CD4-positive, alpha-beta T cell treated with Interleukin-1 beta for 1 hour (primary cell): Measurements from ENCODE around the gene SLC4A7.
A peak's percentile ranks its signal among the peaks of the same experiment; 100 is the strongest.
"Not testable (repeated sequence)": the region's sequence is repeated elsewhere in the genome, so short reads cannot be mapped to it uniquely, and the experiment has no call there.

Experiments used
- DNase-seq, 2 donors: peaks; one replicate each; pipeline ENCODE4 v3.0.0-alpha.2; 2020 to 2022

The SLC4A7 gene

DNA sequence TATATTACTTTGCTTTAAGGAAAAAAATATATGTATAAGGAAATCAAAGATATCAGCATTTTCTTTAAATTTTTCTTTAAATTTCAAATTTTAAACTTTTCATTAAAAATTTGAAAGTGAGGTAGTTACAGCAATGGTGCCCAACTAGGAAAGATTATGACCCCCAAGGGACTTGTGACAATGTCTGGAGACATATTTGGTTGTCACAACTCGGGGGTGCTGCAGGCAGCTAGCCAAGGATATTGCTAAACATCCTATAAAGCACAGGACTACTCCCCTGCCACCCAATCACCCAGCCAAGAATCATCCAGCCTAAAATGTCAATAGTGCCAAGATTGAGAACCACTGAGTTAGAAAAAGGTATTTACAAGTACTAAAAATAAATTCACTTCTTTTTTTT lies 57.3 kb downstream of the SLC4A7 start:
- DNase-seq, result no peak

DNA sequence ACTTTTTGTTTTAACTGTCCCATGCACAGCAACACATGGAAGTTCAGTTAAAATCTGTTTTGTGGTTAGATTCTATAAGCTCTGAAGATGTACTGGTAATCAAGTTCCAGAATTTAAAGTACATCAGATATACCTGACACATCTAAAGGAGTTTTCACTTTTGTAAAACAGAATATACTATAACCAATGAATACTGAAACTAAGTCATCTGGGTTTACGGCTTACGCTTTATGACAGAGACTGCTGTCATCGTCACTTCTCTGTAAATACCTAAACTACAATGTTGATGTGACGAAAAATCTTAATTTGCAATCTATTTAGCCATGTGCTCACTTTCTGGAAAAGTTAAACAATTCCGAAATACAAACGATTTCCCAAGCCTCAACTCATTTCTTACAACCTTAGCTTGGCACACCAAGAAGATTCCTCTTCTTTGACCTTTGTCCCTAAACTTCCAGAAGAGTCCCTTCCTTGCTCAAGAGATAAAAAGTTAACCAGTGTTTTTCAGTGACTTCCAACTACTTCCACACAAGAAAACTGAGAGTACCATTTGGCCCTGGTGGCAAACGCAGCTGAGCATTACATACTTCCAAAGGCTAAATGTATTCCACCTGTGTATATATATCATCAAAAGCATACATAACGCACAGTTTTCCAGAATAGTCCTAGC lies 58.2 kb downstream of the SLC4A7 start:
- DNase-seq, result no peak

DNA sequence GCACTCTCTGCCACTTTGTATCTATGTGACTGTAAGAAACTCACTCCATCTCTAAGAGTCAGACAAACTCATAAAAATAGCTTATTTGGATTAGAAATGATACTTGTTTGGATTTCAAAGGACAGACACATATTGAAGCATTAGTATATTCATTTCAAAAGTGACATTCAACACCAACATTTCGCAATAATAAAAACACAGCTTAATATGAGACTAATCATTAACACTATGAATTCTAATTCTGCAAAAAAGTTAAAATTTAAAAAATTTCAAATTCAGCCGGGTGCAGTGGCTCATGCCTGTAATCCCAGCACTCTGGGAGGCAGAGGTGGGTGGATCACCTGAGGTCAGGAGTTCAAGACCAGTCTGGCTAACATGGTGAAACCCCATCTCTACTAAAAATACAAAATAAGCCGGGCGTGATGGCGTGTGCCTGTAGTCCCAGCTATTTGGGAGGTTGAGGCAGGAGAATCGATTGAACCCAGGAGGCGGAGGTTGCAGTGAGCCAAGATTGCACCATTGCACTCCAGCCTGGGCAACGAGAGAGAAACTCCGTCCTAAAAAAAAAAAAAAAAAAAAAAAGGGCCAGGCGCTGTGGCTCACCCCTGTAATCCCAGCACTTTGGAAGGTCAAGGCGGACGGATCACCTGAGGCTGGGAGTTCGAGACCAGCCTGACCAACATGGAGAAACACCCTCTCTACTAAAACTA lies 59.2 kb downstream of the SLC4A7 start:
- not testable (repeated sequence) for DNase-seq

DNA sequence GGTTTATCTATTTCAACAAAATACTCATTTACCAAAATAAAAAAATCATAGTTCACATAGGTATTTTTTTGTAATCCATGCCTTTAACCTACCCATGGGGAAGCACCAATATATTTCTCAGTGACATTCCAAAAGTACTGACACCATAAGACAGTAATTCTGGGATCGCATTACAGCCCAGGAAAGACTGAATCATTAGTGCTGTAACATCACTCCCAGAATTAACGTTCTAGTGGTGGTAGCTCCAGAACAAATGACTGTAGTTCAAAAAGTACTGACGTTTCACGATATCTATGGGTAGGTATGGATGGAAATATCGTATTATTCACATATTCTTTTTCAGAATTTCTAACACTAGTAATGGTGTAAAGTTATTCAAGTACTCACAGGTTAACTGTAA lies 60.7 kb downstream of the SLC4A7 start:
- DNase-seq, result no peak

DNA sequence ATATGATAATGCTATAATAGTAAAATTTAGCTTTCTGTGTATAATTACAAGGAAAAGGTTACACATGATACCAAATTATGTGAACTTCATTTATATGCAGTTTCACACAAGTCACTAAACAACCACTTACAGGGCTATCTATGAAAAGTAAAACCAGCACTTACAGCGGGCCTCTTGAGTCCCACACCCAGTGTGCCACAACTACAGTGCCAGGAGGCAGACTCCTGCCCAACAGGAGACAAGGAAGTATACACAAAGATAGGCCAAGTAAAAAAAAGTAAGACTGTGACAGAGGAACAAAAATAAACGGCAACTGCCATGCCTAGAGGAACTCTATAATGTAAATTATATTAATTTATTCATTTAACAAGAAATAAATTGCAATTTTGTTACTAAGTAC lies 61.6 kb downstream of the SLC4A7 start:
- no peak for DNase-seq

DNA sequence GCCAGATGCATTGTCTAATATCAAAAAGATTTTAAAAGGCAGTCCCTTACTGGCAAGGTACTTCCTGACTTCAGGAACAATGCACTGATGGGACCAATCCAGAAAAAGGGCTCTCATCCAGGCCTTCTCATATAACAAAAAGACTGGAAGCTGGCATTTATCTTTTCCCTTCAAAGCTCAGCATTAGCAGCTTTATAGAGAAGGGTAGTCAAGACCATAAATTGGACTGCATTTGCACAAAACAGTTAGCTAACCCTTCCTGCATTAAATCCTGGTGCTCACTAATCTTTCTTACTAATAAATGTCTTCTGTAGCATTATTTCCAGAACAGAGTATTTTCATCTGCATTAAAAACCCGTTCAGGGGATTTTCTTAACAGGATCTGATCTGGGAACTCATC lies 69.0 kb downstream of the SLC4A7 start:
- no peak for DNase-seq

DNA sequence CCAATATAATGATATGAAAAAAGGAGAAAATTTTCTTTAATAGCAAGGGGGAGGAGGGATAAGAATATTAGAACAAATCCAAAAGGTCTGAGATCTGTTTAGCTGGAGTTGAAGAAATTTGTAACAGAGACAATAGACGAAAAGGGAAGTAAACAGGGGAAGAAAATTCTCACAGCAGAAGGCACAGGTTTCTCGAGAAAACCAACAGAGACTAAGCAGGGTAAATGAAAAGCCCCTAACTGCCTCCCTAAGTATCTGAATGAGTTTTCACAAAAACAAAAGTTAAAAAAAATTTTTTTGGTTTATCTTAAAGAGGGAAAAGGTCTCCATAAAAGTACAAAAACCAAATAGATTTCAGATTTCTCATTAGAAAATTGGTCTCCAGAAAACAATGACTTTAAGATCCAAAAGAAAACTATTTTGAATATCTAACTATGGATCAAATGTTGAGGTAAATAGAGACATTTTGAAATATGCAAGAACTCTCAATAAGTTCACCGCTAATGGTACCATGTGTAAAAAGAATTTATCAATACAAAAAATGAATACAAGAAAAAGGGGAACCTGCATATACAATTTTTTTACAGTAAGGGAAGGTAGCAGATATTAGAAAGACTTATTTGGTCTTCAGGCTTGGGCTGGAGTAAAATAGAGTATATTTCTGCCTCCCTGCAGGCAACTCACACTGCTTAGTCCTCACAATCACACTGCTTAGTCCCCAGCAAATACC lies 91.1 kb downstream of the SLC4A7 start:
- DNase-seq, result no peak

DNA sequence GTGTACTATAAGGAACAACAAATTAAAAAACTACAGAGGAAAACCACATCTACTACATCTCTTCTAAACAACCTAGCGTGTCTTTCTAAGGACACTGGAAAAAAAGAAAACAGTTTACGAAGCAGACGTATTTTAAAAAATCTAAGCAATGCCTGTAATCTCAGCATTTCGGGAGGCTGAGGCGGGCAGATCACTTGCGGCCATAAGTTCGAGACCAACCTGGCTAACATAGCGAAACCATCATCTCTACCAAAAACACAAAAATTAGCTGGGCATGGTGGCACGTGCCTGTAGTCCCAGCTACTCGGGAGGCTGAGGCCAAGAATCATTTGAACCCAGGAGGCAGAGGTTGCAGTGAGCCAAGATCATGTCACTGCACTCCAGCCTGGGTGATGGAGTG lies 91.8 kb downstream of the SLC4A7 start:
- DNase-seq, result not testable (repeated sequence)

DNA sequence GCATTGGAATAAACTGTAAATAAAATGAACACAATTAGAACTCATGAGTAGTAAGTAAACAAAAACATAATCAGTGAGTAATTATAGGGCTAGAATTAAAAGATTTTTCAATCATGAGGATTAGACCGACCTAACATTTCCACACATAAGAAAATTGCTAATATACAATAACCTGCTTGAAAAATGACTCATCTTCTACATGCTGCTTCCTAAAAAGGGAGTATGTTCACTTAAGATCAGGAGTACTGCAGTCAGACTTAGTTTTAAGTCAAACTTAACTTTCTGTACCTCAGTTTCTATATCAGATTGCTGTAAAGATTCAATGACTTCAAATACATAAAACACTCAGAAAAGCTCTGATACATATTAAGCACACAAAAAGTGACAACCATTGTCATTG lies 92.4 kb downstream of the SLC4A7 start:
- DNase-seq, result no peak

DNA sequence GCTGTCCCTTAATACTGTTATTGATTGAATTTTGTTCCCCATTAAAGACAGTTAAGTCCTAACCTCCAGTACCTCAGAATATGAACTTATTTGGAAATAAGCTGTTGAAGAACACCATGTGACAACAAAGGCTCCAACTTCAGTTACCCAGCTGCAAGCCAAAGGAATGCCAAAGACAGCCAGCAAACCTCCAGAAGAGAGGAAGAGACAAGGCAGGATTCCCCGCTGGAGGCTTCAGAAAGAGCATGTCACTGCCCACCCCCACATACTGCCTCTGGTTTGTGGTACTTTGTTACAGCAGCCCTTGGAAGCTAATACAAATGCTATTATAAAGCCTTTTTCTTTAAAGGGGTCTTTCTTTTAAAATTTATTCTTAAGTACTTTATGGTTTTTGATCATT lies 96.6 kb downstream of the SLC4A7 start:
- DNase-seq, result no peak

DNA sequence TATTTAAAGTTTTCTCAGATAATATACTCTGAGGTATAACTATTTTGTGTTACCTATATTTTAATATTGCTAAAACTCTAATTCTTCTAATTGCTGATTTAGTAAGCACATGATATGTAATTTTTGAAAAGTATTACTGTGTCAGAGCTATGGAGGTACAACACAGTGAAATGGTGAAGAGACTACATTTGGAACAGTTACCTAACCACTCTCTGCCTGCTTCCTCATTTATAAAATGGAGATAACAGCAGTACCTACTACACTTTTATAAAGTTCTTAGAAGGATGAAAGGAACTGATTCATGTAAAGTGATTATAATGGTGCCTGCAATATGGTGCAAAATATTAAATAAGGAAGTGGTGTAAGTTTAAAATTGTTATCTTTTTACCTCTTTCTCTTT lies 98.7 kb downstream of the SLC4A7 start:
- no peak for DNase-seq

DNA sequence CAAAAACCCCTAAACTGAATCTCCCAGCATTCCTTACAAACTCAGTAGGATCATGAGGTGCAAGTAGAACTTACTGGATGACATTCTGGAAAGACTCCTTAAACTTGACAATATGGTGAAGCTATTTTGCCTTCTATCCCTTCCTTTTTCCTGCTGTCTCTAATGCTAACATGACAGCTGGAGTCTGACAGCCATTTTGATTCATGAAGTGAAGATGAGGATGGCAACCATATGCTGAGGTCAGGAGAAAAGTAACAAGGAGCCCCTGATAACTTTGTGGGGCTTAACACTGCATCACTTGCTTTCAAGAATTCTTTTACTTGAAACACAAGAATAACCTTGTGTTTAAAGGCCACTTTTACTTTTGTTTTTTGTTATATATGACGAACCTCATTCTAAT lies 100.0 kb downstream of the SLC4A7 start:
- DNase-seq, result no peak

DNA sequence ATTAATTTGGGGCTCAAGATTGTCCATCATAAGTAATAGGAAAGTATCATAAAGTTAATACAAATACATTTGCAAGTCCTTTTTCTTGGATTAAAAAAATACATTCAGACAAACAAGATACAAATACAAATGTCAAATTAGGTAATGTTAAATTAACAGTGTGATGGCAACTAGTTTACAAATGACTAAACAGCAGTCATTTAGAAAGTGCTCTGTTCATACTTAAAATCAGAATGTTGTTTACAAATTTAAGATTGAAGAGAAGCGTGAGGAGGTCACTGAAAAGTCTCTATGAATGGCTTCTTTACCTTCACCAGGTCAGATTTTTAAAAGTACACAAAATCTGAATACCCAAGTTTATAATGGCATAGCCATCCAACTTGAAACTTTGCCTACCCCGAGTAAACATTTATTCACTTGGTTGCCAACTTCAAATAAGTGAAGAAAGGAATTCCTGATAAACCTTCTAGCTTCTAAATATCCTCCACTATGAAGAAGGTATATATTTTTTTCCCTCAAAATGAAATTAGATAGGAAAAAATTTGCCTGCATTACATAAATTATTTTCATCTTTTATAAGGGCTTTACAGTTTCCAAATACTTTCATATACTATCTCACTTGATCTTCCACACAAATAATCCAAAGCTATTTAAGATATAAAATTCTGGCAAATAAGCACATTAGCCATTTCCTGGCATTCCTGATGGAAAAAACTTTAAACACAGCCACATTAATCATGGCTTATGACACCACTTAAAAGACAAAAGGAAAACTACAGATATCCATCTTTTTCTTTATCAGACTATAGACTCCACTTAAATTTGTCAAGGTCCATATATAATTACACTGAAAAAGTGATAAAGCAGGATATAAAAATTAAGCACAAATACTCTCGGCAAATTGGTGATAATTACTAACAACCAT lies 103.5 kb downstream of the SLC4A7 start:
- DNase-seq, result no peak

DNA sequence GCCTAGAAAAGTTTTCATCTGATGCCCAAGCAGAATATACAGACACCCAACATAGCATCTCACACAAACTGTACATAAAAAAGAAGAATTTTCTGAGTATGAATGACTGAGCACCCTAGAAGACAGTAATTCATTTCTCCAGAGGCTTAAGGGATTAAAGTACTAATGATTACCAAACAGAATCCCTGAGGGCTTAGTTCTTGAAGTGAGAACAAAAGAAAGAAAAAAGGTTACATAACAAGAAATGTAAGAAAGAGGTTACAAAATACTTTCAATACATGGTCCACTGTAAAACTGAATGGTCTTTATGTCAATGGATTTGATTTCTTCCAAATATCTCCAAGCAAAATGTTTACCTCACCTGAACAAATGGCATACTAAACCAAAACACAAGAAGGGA lies 105.9 kb downstream of the SLC4A7 start:
- no peak for DNase-seq

DNA sequence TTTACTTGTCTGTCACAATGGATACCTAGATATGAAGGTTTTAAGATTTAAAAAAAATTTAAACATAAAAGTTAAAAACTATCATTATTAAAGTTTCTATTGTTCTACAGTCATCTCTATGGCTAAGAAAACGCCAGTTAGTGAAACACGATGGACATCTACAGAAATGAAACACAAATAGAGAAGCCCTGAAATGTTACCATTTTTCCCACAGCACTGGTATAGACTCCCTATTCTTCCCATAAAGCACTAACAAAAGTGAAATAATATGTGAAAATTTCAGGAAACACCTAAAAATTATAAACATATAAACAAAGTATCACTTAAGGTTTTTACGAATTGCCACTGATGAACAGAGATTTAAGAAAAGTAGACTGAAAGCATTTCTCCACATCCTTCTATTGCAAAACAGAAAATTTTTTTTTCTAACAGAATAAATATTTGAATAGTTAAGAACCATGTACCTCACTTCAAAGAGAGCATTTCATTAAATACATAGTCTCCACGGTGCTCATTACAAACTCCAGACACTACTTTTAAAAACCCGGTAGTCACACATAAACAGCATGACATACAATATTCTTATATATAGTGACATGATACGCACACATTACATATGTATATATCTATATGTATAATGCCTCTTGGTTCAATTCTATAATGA lies 107.9 kb downstream of the SLC4A7 start:
- DNase-seq, result no peak

DNA sequence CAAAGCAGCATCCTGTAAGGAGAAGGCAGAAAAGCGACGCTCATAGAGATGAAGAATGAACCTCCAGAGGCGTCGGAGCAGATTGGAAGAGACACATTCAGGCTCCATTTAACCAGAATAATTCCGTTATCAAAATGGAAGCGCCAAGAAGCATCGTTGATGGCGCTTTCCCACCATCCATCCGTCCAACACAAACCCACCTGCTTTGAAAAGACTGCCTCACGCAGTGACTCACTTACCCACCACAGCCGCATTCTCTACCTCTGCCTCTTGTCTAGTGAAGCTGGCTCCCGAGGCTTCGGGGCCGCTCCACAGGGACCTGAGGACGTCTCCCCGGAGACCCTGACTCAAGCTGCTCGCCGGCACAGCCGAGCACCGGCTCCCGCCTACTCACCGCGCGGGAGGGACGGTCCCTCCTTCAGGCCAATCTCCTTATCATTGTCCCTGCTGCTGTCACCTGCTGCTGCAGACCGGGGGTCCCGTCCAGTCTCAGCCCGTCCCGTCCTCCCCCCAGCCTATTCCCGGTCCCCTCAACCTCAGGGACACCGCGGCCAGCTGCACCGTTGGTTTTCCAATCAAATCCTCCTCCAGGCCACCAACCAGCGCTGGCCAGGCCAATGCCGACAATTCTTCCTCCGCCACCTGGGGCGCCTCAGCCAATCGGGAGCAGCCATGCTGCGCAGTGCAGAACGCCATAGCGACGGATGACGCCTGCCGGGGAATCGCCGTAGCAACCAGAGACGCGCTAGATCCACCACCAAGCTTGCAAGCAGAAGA lies 115.2 kb downstream of the SLC4A7 start, which contains the start of gene NEK10:
TSS of gene NEK10 (minus strand) at position 553 of the 777 bp plus-strand sequence. CDS start 16,501 bp downstream, outside the sequence.
- peak; percentile 90 to 93 for DNase-seq

DNA sequence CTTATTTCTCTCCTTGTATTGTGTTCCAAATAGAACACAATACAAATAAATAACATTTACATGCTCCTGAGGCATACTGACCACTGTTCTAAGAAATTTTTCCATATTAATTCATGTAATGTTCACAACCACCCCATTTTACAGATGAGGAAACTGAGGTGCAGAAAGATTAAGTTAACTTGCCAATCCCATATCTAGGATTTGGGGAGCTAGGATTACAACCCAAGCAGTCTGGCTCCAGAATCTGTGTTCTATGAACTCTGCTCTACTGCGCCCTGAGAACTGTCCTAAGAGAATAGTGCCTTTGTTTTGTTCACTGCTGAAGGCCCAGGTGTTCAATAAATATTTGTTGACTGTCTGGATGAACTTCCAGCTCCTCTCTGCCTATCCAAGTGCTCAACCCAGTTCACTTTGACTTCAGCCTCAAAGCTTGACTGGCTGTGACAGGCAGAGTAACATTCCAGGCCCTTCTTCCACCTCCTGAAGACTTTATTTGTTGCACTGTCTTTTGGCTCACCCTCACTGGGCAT lies 118.1 kb downstream of the SLC4A7 start:
- DNase-seq, result no peak

DNA sequence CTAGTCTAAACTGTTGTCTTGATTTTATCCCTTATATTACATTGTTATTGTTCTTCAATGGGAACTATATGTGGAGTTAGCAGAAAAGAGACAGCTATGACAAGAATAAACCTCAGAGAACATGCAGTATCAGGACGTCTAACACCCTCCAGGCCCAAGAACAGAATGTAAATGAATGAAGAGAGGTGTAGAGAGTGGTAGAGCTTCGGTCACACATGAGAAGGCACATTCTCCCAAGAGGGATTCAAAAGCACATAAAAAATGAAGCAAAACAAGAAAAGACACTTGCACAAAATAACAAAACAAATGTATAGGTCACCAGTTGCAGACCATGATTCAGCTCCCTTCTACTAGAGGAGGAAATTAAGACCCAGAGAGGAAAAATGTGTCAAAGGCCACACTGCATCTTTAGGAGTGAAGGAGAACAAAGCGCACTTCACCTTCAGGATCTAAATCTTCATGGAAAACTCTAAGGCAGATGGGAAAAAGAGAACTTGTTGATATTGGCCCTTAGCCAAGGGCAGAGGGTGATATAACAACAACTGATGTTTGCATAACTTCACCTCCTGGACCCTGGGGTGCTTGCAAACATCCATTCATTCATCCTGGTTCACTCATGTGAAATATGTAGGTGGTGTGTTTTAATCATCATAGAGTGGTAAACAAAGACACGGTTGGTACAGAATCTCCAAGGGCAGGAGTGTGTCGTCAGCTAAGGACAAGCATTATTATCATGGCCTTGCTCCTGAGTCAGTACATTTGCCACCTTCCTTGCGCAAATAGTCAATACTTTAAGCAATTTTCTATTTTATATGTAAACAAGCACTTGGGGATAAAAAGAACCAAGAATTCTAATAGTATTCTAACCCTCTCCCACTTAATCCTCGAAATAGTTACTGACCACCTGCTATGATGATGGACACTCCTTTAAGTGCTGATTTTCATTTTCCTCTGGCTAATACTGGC lies 123.8 kb downstream of the SLC4A7 start:
- no peak for DNase-seq

DNA sequence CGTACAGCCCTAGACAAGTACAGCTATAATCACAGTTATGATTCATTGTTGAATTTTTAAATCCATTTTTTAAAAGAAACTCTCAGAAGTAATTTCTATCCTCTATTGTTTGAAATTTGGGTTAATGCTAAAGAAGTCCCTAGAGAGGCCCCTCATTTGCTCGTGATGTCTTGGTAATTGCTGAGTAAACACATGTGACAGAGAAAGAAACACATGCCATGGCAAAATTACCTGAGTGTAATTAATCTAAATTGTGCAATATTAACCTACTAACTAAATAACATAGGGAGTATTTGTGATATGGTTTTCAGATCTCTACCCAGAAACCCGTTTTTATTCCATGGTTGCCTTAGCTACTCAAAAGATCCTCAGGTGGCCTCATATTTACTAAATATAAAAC lies 125.8 kb downstream of the SLC4A7 start:
- no peak for DNase-seq
